Chondrocyte (in vitro differentiated cells): ENCODE data around the gene RPTOR. TPM values are rescaled to one million over a fixed set of nuclear protein-coding genes. Genes with fewer than 3 reads are reported as not detected.

Experiments
- DNase-seq: peaks from one replicate; pipeline ENCODE4 v3.0.0; 2021; ENCODE audit warnings: mixed read lengths, low spot score
- H3K27ac Mint-ChIP-seq: one replicate; pipeline ENCODE4 v1.8.0; 2021; ENCODE audit warnings: mild to moderate bottlenecking, moderate library complexity, mixed read lengths; ENCODE audit not compliant: unreplicated experiment
- H3K27me3 Mint-ChIP-seq: 2 replicates; pipeline ENCODE4 v1.8.0; 2021; ENCODE audit warnings: low read depth, mixed read lengths
- H3K36me3 Mint-ChIP-seq: 2 replicates; pipeline ENCODE4 v1.8.0; 2021; ENCODE audit warnings: low read depth, mixed read lengths
- H3K4me1 Mint-ChIP-seq: 2 replicates; pipeline ENCODE4 v1.8.0; 2021; ENCODE audit warnings: low read depth, mild to moderate bottlenecking, mixed read lengths
- H3K4me3 Mint-ChIP-seq: one replicate; pipeline ENCODE4 v1.8.0; 2021; ENCODE audit warnings: mild to moderate bottlenecking, moderate library complexity, mixed read lengths; ENCODE audit not compliant: unreplicated experiment
- H3K9me3 Mint-ChIP-seq: 2 replicates; pipeline ENCODE4 v1.8.0; 2021; ENCODE audit warnings: low read depth, mixed read lengths
- CTCF ChIP-seq: fragments of 200-600 bp; sonication (generic); IDR thresholded peaks from 2 replicates; pipeline ENCODE4 v1.5.0; 2021; ENCODE audit warnings: antibody characterized with exemption, mild to moderate bottlenecking, moderate library complexity
- total RNA-seq: library from RNA; stranded (reverse); gene quantifications from 3 replicates; pipeline ENCODE4 v1.2.1, GENCODE V29; 2021

RPTOR gene
- total RNA-seq, 1 donor from 2014 or later: 30.9 TPM

DNA sequence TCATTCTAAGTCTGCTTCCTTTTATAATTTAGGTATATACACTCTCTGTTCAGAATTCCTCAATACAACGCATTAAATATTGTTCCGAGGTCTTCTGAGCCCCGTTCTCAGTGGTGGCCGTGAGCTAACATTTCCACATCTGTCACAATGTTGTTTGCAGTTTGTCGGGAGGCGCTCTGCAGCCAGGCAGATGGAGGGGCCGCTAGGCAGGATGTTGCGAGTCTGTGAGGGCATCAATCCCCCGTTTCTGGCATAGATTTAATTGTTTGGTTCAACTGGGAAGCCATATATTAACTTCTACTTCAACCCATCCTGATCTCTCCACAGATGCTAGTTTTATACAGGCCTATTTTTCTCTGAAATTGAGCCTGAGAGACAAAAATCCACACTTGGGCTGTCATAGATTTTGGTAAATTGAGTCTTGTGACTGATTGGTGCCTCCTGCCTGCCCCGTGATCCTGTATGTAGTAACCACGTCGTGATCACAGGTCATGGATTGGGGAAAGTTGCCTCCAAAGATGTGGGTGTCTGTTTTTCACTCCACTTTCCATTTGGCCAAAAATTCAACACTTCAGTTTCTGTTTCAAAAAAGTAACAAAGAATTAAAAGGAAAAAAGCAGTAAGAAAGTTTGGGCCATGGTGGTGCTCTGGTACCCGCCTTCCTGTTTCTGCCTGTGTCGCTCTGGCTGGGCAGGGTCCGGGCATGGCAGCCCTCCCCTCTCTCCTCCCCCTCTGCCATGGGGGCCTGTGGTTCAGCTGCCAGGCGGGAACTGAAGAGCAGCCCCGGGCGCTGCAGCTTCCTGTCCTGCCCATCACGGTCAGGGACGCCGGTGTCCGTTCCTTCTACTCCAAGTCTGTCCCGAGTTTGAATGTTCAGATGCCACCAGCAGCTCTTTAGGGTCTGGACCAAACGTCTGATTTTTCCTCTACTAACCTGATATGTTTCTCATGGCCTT lies 41.5 kb downstream of the RPTOR start:
- Mint-ChIP-seq H3K27ac (peak overlapping the region; percentile 88), H3K36me3 (peaks cover 3% of the 10 kb centered on the region), H3K4me1 (peaks cover 45% of the 10 kb centered on the region), H3K27me3 (no peaks in the 10 kb centered on the region), H3K9me3 (no peaks in the 10 kb centered on the region), H3K4me3 (peak overlapping the region; percentile 67)
- TF ChIP-seq CTCF: no peak
- no peak for DNase-seq

- H3K9me3 Mint-ChIP-seq: no peaks in the 10 kb centered on the region
- no peaks in the 10 kb centered on the region for H3K27me3 Mint-ChIP-seq
- peaks cover 52% of the 10 kb centered on the region for H3K4me1 Mint-ChIP-seq
- H3K27ac Mint-ChIP-seq: peak overlapping the region; percentile 88
- peak overlapping the region; percentile 67 for H3K4me3 Mint-ChIP-seq
- DNase-seq: no peak
- peaks cover 3% of the 10 kb centered on the region for H3K36me3 Mint-ChIP-seq
- no peak for TF ChIP-seq CTCF
Observed at GRCh38 chr17:80586846-80587228, 42.2 kb downstream of the RPTOR start.

DNA sequence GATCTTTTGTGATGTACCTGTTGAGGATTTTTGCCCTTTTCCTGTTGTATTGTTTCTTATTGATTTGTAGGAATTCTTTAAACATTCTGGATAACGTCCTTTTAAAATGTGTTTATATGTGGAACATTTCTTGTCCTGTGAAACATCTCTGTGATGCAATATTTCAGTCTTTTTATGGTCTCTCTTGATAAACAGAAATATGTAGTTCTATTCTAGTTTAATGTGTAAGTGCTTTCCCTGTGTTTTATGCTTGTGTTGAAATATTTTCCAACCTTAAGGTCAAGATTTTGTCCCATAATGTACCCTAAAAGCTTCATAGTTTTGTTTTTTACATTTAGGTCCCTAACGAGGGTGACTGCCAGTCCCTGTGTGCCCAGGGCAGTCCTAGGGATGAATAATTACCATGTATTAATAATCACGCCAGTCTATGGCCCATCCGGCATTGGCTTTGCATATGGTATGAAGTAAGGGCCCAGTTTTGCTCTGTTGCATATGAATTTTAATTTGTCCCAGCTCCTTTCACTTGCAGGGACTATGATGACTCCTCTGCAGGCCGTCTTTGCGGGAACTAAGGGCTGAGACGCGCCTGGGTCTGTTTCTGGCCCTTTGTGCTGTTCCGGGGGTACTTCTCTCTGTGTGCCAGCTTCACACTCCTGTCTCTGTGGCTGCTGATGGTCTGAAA lies 44.2 kb downstream of the RPTOR start:
- H3K4me3 Mint-ChIP-seq: no peak overlapping the region
- DNase-seq: no peak
- no peaks in the 10 kb centered on the region for H3K9me3 Mint-ChIP-seq
- H3K36me3 Mint-ChIP-seq: no peaks in the 10 kb centered on the region
- H3K4me1 Mint-ChIP-seq: peaks cover 54% of the 10 kb centered on the region
- H3K27ac Mint-ChIP-seq: no peak overlapping the region
- no peaks in the 10 kb centered on the region for H3K27me3 Mint-ChIP-seq
- no peak for TF ChIP-seq CTCF

DNA sequence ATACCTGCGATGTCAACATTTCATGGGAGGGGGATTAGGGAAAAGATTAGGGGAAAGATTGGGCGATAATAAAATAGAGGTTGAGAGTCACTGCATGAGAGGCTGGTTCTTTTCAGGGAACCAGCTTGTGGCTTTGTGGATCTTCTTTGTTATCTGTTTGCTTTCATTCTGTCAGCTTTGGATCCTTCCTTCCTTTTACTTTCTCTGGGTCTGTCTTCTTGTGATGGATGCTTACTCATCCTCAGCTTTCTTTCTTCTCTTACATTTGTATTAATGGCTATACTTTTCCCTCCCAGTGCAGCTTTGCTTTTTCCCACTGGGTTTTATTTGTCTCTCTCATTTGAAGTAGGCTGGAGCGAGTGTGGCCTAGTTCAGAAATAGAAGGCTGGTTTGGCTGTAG lies 47.1 kb downstream of the RPTOR start:
- peaks cover 34% of the 10 kb centered on the region for H3K4me1 Mint-ChIP-seq
- no peaks in the 10 kb centered on the region for H3K9me3 Mint-ChIP-seq
- no peaks in the 10 kb centered on the region for H3K27me3 Mint-ChIP-seq
- no peak overlapping the region for H3K27ac Mint-ChIP-seq
- no peak overlapping the region for H3K4me3 Mint-ChIP-seq
- no peak for DNase-seq
- H3K36me3 Mint-ChIP-seq: no peaks in the 10 kb centered on the region
- no peak for TF ChIP-seq CTCF

DNA sequence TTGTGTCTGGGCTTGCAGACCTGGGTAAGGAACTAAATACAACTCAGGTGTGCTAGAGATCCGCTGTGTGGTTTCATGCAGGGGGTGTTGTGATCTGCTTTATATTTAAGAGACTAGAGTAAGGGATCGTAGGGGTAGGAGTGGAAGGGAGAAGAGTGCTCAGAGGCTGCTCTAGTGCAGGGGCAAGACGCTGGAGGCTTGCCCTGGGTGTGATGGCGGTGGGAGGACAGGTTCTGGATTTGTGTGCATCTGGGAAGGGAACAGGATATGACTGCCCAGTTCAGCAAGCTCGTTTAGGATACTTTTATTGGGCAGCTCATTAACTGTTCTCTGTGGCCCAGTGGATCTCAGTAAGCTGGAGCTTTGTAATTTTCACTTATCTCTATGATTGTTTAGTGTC lies 47.6 kb downstream of the RPTOR start:
- no peak overlapping the region for H3K4me3 Mint-ChIP-seq
- no peaks in the 10 kb centered on the region for H3K27me3 Mint-ChIP-seq
- no peak overlapping the region for H3K27ac Mint-ChIP-seq
- no peaks in the 10 kb centered on the region for H3K36me3 Mint-ChIP-seq
- TF ChIP-seq CTCF: no peak
- H3K4me1 Mint-ChIP-seq: peaks cover 34% of the 10 kb centered on the region
- no peak for DNase-seq
- H3K9me3 Mint-ChIP-seq: no peaks in the 10 kb centered on the region
